ENCODE measurements around the gene FTO.

The FTO gene

GRCh38 chr16:53937161-53937880 is 233.4 kb downstream of the FTO start:
- DNase-seq (ENCODE audit: low read depth), result no peak

- DNase-seq (ENCODE audit: low read depth), result no peak
Observed at GRCh38 chr16:53944025-53944424, 240.1 kb downstream of the FTO start.

GRCh38 chr16:53945996-53946395 is 242.0 kb downstream of the FTO start:
- DNase-seq (ENCODE audit: low read depth), result no peak

- DNase-seq (ENCODE audit: low read depth), result no peak
Observed at GRCh38 chr16:53946746-53947386, 242.9 kb downstream of the FTO start.

GRCh38 chr16:53947642-53948041 is 243.7 kb downstream of the FTO start:
- no peak for DNase-seq (ENCODE audit: low read depth)

GRCh38 chr16:53948326-53948725 is 244.4 kb downstream of the FTO start:
- no peak for DNase-seq (ENCODE audit: low read depth)

GRCh38 chr16:53948734-53949430 is 244.9 kb downstream of the FTO start:
- DNase-seq (ENCODE audit: low read depth), result no peak

- DNase-seq (ENCODE audit: low read depth), result no peak
Observed at GRCh38 chr16:53949715-53950410, 245.9 kb downstream of the FTO start.

GRCh38 chr16:53950677-53951076 is 246.7 kb downstream of the FTO start:
- no peak for DNase-seq (ENCODE audit: low read depth)

GRCh38 chr16:53952215-53953208 is 248.6 kb downstream of the FTO start:
- DNase-seq (ENCODE audit: low read depth), result no peak

GRCh38 chr16:53953336-53953735 is 249.4 kb downstream of the FTO start:
- no peak for DNase-seq (ENCODE audit: low read depth)

- DNase-seq (ENCODE audit: low read depth), result no peak
Observed at GRCh38 chr16:53955221-53955875, 251.4 kb downstream of the FTO start.

GRCh38 chr16:53958341-53958880 is 254.5 kb downstream of the FTO start:
- no peak for DNase-seq (ENCODE audit: low read depth)

GRCh38 chr16:53960050-53960812 is 256.3 kb downstream of the FTO start:
- DNase-seq (ENCODE audit: low read depth), result no peak

- DNase-seq (ENCODE audit: low read depth), result no peak
Observed at GRCh38 chr16:53960954-53961616, 257.1 kb downstream of the FTO start.

- no peak for DNase-seq (ENCODE audit: low read depth)
Observed at GRCh38 chr16:53962041-53962440, 258.1 kb downstream of the FTO start.

- no peak for DNase-seq (ENCODE audit: low read depth)
Observed at GRCh38 chr16:53964145-53964790, 260.3 kb downstream of the FTO start.

GRCh38 chr16:53966821-53967571 is 263.0 kb downstream of the FTO start:
- no peak for DNase-seq (ENCODE audit: low read depth)
